ENCODE data around the gene CLHC1. TPM values are rescaled to one million over a fixed set of nuclear protein-coding genes. Genes with fewer than 3 reads are reported as not detected.

Gene CLHC1
- total RNA-seq, 1 donor from 2014 or later: 8.6 TPM

DNA sequence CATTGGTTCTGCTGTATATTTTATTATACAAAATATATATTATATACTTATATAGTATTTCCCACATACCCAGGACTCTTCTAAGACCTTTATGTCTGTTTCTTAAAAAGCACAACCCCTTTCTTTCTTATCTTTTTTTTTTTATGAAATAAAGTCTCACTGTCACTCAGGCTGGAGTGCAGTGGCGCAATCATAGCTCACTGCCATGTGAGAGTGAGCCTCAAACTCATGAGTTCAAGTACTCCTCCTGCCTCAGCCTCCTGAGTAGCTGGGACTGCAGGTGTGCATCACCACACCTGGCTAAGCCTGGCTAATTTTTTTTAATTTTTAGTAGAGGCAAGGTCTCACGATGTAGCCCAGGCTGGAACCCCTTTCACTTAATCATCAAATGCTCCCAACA is 72.3 kb downstream of the CLHC1 start:
- TF ChIP-seq, protein P1, sequence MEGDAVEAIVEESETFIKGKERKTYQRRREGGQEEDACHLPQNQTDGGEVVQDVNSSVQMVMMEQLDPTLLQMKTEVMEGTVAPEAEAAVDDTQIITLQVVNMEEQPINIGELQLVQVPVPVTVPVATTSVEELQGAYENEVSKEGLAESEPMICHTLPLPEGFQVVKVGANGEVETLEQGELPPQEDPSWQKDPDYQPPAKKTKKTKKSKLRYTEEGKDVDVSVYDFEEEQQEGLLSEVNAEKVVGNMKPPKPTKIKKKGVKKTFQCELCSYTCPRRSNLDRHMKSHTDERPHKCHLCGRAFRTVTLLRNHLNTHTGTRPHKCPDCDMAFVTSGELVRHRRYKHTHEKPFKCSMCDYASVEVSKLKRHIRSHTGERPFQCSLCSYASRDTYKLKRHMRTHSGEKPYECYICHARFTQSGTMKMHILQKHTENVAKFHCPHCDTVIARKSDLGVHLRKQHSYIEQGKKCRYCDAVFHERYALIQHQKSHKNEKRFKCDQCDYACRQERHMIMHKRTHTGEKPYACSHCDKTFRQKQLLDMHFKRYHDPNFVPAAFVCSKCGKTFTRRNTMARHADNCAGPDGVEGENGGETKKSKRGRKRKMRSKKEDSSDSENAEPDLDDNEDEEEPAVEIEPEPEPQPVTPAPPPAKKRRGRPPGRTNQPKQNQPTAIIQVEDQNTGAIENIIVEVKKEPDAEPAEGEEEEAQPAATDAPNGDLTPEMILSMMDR (conservative IDR thresholded peaks at IDR 0.05; ENCODE audit: low read depth, low read length): no peak
- no peak overlapping the region for H3K4me3 ChIP-seq (ENCODE audit: low read depth, low read length)
- no peak for DNase-seq (ENCODE audit: low read depth)

DNA sequence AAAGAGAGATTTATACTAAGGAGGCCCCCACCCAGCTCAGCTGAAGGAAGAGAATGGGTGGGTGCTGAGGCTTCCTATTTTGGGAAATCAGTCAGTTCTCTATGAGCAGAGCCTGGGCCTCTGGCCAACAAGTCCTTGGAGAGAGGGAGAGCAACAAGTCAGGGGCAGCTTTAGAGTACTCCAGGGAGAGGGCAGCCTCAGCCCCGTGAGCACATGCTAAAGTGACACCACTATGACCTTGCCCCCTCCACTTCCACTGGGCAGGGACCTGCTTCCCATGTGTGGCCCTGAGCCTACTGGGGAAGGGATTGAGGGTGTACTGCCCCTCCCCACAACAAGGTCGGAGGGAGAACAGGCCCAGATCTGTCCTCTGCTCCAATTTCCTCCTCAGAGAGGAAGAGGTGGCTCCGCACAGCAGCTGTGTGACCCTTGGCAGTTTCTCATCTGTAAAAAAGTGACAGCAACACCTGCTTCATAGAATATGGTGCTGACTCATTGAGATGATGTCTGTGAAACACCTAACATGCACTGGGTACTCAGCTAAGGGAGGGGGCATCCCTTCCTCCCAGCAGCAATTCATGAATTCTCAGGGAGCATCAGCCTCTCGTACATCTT is 72.9 kb downstream of the CLHC1 start:
- TF ChIP-seq, protein P1 (conservative IDR thresholded peaks at IDR 0.05; ENCODE audit: low read depth, low read length): no peak
- no peak overlapping the region for H3K4me3 ChIP-seq (ENCODE audit: low read depth, low read length)
- DNase-seq (ENCODE audit: low read depth): no peak

DNA sequence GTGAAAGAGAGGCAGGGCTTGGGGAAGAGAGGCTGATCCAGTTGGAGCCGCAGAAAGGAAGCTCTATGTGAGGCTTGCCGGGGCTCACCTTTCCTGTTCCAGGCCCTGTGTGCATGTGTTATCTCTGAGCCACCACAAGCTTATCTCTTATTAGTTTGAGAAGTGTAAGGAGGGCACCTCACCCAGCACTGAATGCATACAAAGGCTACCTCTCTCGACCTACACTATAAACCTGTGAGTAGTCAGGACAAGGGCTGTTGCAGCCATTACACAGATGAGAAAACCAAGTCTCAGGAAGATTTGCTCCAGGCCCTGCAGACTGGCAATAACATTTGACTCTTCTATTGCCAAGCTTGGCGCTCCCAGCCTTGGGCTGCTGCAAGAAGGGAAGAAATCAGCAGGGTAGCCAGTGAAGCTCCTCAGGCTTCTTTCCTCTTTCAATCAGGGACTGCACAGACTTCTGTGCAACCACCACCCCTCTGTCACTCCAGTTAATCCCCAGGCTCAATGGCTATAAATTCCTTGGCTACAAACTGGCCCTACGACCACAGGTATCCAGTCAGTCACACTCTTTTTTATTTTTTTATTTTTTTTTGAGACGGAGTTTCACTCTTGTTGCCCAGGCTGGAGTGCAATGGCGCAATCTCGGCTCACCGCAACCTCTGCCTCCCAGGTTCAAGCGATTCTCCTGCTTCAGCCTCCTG is 73.8 kb downstream of the CLHC1 start:
- DNase-seq (ENCODE audit: low read depth): no peak
- TF ChIP-seq, protein P1 (conservative IDR thresholded peaks at IDR 0.05; ENCODE audit: low read depth, low read length): no peak
- no peak overlapping the region for H3K4me3 ChIP-seq (ENCODE audit: low read depth, low read length)

DNA sequence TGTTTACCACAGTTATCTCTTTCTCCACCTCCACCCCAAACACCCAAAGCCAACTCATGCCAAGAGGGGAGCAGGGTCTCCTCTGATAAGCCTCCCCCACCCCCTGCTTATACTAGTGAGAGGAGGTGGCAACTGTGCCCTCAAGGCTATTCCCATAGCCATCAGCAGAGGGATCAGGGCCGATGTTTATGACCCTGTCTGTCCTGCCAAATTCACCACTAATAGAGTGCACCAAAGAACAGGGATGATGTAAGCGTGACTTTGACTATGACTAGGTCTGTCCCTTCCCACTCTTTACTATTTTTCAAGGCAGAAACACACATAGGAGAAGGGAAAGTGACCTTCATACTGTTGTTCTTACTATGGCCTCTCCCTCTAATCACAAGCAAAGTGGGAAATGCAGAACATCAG is 74.6 kb downstream of the CLHC1 start:
- TF ChIP-seq, protein P1 (conservative IDR thresholded peaks at IDR 0.05; ENCODE audit: low read depth, low read length): no peak
- DNase-seq (ENCODE audit: low read depth): no peak
- no peak overlapping the region for H3K4me3 ChIP-seq (ENCODE audit: low read depth, low read length)

DNA sequence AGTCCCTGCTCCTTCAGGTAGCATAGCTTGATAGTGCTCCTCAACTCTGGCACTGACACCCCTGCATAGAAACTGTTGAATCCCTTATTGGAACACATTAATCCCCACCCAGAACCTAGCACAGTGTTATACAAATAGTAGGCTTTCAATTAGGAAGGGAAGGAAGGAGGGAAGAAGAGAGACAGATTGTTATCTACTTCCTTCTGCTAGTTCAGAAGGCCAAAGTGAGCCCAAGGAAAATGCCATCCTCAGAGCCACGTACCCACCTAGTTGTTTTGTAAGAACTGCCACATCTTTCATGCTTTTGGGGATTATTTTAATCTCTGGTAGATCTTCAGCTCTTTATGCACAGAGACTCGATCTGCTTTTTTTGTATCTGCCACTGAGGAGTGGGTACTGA is 75.1 kb downstream of the CLHC1 start:
- no peak for DNase-seq (ENCODE audit: low read depth)
- TF ChIP-seq, protein P1 (conservative IDR thresholded peaks at IDR 0.05; ENCODE audit: low read depth, low read length): no peak
- no peak overlapping the region for H3K4me3 ChIP-seq (ENCODE audit: low read depth, low read length)

DNA sequence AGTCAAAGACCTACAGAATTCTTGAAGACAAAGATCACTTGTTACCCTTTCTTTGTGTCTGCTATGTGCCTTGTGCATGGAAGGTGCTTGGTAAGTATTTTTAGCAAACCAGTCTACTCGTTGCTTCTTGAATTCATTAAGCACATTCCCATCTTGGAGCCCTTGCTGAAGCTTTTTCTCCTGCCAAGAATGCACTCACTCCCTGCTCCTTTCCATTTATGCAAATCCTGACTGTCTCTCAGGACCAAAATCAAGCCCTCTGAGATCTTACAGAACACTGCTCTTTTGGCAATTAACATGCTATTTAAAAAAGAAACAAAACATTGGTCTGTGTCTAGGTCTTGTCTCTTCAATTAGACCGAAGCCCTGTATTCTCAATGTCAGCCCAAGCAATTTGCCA is 75.8 kb downstream of the CLHC1 start:
- no peak for DNase-seq (ENCODE audit: low read depth)
- TF ChIP-seq, protein P1 (conservative IDR thresholded peaks at IDR 0.05; ENCODE audit: low read depth, low read length): no peak
- no peak overlapping the region for H3K4me3 ChIP-seq (ENCODE audit: low read depth, low read length)
